K562 (cell line): ENCODE measurements around the gene RIOK3. TPM values are rescaled to one million over a fixed set of nuclear protein-coding genes. Genes with fewer than 3 reads are reported as not detected.

Experiments used
- ATF1 ChIP-seq, 2 experiments: fragments of 450-650 bp in 1 of 2; IDR thresholded peaks; 2 replicates each; pipeline ENCODE4 v1.6.1; 2016; ENCODE audit warnings: missing compliant biosample characterization in 1 of 2, missing genetic modification characterization in 1 of 2
- CLOCK ChIP-seq: fragments of 250-450 bp; sonication (Bioruptor Pico); IDR thresholded peaks from 2 replicates; pipeline ENCODE4 v1.4.0; 2020; ENCODE audit warnings: mild to moderate bottlenecking, moderate library complexity, borderline replicate concordance
- FIP1L1 ChIP-seq: fragments of 200-400 bp; formaldehyde crosslinking; IDR thresholded peaks from 2 replicates; pipeline ENCODE4 v1.6.1; 2018; ENCODE audit warnings: mild to moderate bottlenecking, low read depth, low read length; ENCODE audit not compliant: poor library complexity, severe bottlenecking
- HDAC2 ChIP-seq: fragments of 450-650 bp; IDR thresholded peaks from 2 replicates; pipeline ENCODE4 v1.6.1; 2016; ENCODE audit warnings: mild to moderate bottlenecking
- MBD2 ChIP-seq: sonication (generic); IDR thresholded peaks from 2 replicates; pipeline ENCODE4 v1.6.1; 2016; ENCODE audit warnings: low read depth, borderline replicate concordance
- MTA3 ChIP-seq: fragments of 450-650 bp; formaldehyde crosslinking; IDR thresholded peaks from 2 replicates; pipeline ENCODE4 v1.6.1; 2017; ENCODE audit warnings: mild to moderate bottlenecking, borderline replicate concordance
- NCOR1 ChIP-seq: fragments of 450-650 bp; IDR thresholded peaks from 2 replicates; pipeline ENCODE4 v1.6.1; 2016; ENCODE audit warnings: mild to moderate bottlenecking, moderate library complexity
- SREBF2 ChIP-seq: sonication (generic); formaldehyde crosslinking; IDR thresholded peaks from 2 replicates; pipeline ENCODE4 v1.4.0; 2020; ENCODE audit warnings: mild to moderate bottlenecking, missing genetic modification reagents
- YY1 ChIP-seq, 3 experiments: IDR thresholded peaks; 2 replicates each; pipeline ENCODE4 v1.6.1; 2011; ENCODE audit warnings: low read length in 2 of 3, mild to moderate bottlenecking in 2 of 3, moderate library complexity in 2 of 3, borderline replicate concordance in 1 of 3, control low read depth in 1 of 3, low read depth in 1 of 3; ENCODE audit not compliant: insufficient read depth in 3 of 3, insufficient replicate concordance in 2 of 3, control insufficient read depth in 1 of 3, insufficient read length in 1 of 3; ENCODE audit errors: extremely low read depth in 1 of 3
- ZNF280B ChIP-seq: fragments of 250-450 bp; sonication (Bioruptor Pico); IDR thresholded peaks from 2 replicates; pipeline ENCODE4 v1.5.1; 2021; ENCODE audit warnings: mild to moderate bottlenecking
- ZNF347 ChIP-seq: fragments of 450-650 bp; formaldehyde crosslinking; IDR thresholded peaks from 2 replicates; pipeline ENCODE4 v1.4.0; 2020; ENCODE audit warnings: low read depth, mild to moderate bottlenecking, moderate library complexity
- ZNF584 ChIP-seq: fragments of 200-800 bp; sonication (Bioruptor generic); IDR thresholded peaks from 2 replicates; pipeline ENCODE4 v1.6.1; 2016; ENCODE audit warnings: low read depth, mild to moderate bottlenecking, missing genetic modification characterization, missing compliant biosample characterization
- polyA plus RNA-seq, 8 experiments: library from polyadenylated mRNA; depleted of rRNA in 4 of 8; stranded (reverse) in 5 of 8; unstranded in 3 of 8; fragments of >200 nt; fragmentation: Nextera tagmentation in 2 of 8; fragmentation: Illumina TruSeq in 1 of 8; extraction: Ambion mirVana in 2 of 8; extraction: Trizol in 1 of 8; gene quantifications; 2 replicates each; pipeline versions ENCODE4 v1.2.1 to v1.2.3, GENCODE V29; 2011 to 2014; ENCODE audit warnings: inconsistent platforms in 1 of 8, missing spikeins in 1 of 8
- total RNA-seq, 7 experiments: library from RNA; depleted of rRNA in 6 of 7; stranded (reverse); fragments of >200 nt in 6 of 7; fragmentation: Illumina TruSeq in 2 of 7; extraction: Trizol in 2 of 7; gene quantifications; 2 replicates each; pipeline versions ENCODE4 v1.2.1 to v1.2.3, GENCODE V29; 2011 to 2021; ENCODE audit warnings: low replicate concordance in 1 of 7
- TF ChIP-seq, protein P1 (sequence below): fragments of 450-650 bp; formaldehyde crosslinking; IDR thresholded peaks from 2 replicates; pipeline ENCODE4 v1.4.0; 2020; ENCODE audit warnings: mild to moderate bottlenecking, moderate library complexity

The RIOK3 gene
- total and polyA plus RNA-seq, 9 of the 15 experiments (the other 6 are each of a cell fraction or from before 2014, with no cell fraction given), result 21.4 to 89.5 (median 62.9) TPM

DNA sequence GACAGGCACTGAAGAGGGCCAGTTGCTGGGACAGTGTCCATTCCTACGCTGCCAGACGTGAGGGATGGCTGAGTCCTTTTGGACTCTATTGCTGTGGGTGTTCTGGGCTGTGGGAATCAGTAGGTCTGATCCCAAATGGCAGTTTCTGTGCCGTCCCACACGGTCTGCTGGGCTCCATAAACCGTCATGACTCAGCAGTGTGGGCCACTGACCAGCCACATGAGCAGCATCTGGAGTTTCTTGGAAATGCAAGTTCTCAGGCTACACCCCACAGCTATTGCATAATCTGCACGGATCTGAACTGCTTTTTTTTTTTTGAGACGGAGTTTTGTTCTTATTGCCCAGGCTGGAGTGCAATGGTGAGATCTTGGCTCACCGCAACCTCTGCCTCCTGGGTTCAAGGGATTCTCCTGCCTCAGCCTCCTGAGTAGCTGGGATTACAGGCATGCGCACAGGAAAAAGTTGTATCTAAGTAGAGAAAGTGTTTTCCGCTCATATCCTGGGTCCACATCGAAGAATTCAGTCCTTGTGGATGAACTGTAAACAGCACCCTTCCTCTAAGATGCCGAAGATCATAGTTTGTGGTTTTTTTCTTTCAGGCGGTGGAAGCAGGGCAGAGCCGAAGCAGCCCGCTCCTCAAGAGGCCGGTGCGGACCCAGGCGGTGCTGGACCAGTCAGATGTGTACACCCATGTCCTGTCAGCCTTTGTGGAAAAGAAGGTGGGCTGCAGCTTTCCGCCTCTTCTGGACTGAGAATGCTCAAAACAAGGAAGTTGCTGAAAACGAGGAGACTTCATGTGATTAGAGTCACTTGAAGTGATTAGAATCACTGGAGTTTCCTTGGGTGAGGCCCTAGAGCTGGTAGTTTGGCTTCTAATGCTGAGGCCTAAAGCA lies 75.7 kb downstream of the RIOK3 start (continued):
- no peak; the same call in 1 of the 2 replicates for TF ChIP-seq ZNF280B (CRISPR knock-in tag)
- TF ChIP-seq HDAC2, result peak; percentile 87
- TF ChIP-seq MBD2, result no peak
- peak in 1 of 3 experiments; percentile 42 for TF ChIP-seq YY1 (IDR thresholded peaks at IDR 0.05; ENCODE audit: borderline replicate concordance in 1 of 3, control insufficient read depth in 1 of 3, extremely low read depth in 1 of 3, insufficient read depth in 3 of 3, insufficient read length in 1 of 3, insufficient replicate concordance in 2 of 3, low read depth in 1 of 3, low read length in 2 of 3)
- TF ChIP-seq ATF1 (CRISPR knock-in tag; IDR thresholded peaks at IDR 0.05), result no peak
- peak; percentile 67; the same call in 1 of the 2 replicates for TF ChIP-seq ATF1 (tag; IDR thresholded peaks at IDR 0.05)
- no peak for TF ChIP-seq MTA3
- no peak for TF ChIP-seq FIP1L1
- TF ChIP-seq, protein P1, sequence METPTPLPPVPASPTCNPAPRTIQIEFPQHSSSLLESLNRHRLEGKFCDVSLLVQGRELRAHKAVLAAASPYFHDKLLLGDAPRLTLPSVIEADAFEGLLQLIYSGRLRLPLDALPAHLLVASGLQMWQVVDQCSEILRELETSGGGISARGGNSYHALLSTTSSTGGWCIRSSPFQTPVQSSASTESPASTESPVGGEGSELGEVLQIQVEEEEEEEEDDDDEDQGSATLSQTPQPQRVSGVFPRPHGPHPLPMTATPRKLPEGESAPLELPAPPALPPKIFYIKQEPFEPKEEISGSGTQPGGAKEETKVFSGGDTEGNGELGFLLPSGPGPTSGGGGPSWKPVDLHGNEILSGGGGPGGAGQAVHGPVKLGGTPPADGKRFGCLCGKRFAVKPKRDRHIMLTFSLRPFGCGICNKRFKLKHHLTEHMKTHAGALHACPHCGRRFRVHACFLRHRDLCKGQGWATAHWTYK (CRISPR knock-in tag), result peak; percentile 96
- no peak for TF ChIP-seq SREBF2 (CRISPR knock-in tag)
- TF ChIP-seq ZNF347 (CRISPR knock-in tag), result no peak
- TF ChIP-seq CLOCK (CRISPR knock-in tag), result no peak
- TF ChIP-seq ZNF584, result no peak
- TF ChIP-seq NCOR1, result peak; percentile 82
